Body of pancreas (tissue), 4 donors: ENCODE measurements around the gene RPTOR. TPM values are rescaled to one million over a fixed set of nuclear protein-coding genes. Genes with fewer than 3 reads are reported as not detected.
A peak's percentile ranks its signal among the peaks of the same experiment; 100 is the strongest.

Experiments used
- ATAC-seq: fragments of 150-250 bp; one replicate; pipeline ENCODE4 v1.9.1; 2016
- DNase-seq, 4 donors: peaks; one replicate each; pipeline ENCODE4 v3.0.0-alpha.2; 2019
- H3K27ac ChIP-seq, 4 donors: fragments of 200-600 bp; sonication (generic); 1 replicate in 3 of 4; 2 replicates in 1 of 4; pipeline versions ENCODE4 v1.5.1 to v1.6.1; 2016 to 2019; ENCODE audit warnings: mild to moderate bottlenecking in 1 of 4, mixed read lengths in 1 of 4, moderate library complexity in 1 of 4
- H3K27me3 ChIP-seq, 2 donors: fragments of 200-600 bp; sonication (generic); one replicate each; pipeline ENCODE4 v1.6.0; 2016; ENCODE audit warnings: mild to moderate bottlenecking in 1 of 2
- H3K36me3 ChIP-seq, 2 donors: fragments of 200-600 bp; sonication (generic); replicated peaks in 1 of 2; 2 replicates each; pipeline ENCODE4 v1.5.1; 2016; ENCODE audit warnings: low read depth in 2 of 2; ENCODE audit not compliant: insufficient read depth in 1 of 2
- H3K4me1 ChIP-seq: fragments of 200-600 bp; sonication (generic); one replicate; pipeline ENCODE4 v1.6.0; 2016
- H3K4me3 ChIP-seq, 2 donors: fragments of 200-600 bp; sonication (generic); 1 replicate in 1 of 2; 2 replicates in 1 of 2; pipeline ENCODE4 v1.5.1; 2016 to 2019
- H3K9me3 ChIP-seq, 3 donors: fragments of 200-600 bp; sonication (generic); 1 replicate in 2 of 3; 2 replicates in 1 of 3; pipeline ENCODE4 v1.5.1; 2016
- POLR2A ChIP-seq, 3 donors: fragments of 450-650 bp; IDR thresholded peaks; one replicate each; pipeline ENCODE4 v1.6.1; 2016; ENCODE audit warnings: antibody characterized with exemption in 3 of 3, mild to moderate bottlenecking in 2 of 3
- WGBS, 2 donors: methylation state at CpG; one replicate each; pipeline ENCODE4 v1.1.5; 2017; 5-methylcytosine and 5-hydroxymethylcytosine counted together
- intact Hi-C: fragments of 100-400 bp; cut with DNase I; formaldehyde crosslinking; loops from one replicate; pipeline ENCODE4 v1.15.1; 2023
- total RNA-seq, 2 donors: library from RNA; depleted of rRNA; stranded (reverse); fragments of >200 nt; gene quantifications; one replicate each; pipeline ENCODE4 v1.1.0, GENCODE V29; 2016
- TF ChIP-seq, protein P1 (sequence below), 7 experiments: fragments of 450-650 bp in 4 of 7; fragments of 200-600 bp in 3 of 7; sonication (generic) in 3 of 7; IDR thresholded peaks; one replicate each; pipeline ENCODE4 v1.5.1; 2016 to 2019; ENCODE audit warnings: antibody characterized with exemption in 7 of 7

The RPTOR gene
- total RNA-seq, 2 donors from 2014 or later, result 22.3 to 34.3 TPM

- DNase-seq (peak in 3 of 4 donors; percentile 26 to 27 (median 26)), ATAC-seq (peak; percentile 21)
- Histone ChIP-seq H3K4me1 (peaks cover 16% of the 10 kb centered on the region), H3K27me3 (no peaks in the 10 kb centered on the region), H3K27ac (no peak overlapping the region), H3K36me3 (no peaks in the 10 kb centered on the region), H3K4me3 (no peak overlapping the region), H3K9me3 (no peaks in the 10 kb centered on the region)
- WGBS, 2 donors, result 62 to 78% methylated on average over 20 to 35 of the region's 35 CpGs
- TF ChIP-seq, protein P1, sequence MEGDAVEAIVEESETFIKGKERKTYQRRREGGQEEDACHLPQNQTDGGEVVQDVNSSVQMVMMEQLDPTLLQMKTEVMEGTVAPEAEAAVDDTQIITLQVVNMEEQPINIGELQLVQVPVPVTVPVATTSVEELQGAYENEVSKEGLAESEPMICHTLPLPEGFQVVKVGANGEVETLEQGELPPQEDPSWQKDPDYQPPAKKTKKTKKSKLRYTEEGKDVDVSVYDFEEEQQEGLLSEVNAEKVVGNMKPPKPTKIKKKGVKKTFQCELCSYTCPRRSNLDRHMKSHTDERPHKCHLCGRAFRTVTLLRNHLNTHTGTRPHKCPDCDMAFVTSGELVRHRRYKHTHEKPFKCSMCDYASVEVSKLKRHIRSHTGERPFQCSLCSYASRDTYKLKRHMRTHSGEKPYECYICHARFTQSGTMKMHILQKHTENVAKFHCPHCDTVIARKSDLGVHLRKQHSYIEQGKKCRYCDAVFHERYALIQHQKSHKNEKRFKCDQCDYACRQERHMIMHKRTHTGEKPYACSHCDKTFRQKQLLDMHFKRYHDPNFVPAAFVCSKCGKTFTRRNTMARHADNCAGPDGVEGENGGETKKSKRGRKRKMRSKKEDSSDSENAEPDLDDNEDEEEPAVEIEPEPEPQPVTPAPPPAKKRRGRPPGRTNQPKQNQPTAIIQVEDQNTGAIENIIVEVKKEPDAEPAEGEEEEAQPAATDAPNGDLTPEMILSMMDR (IDR thresholded peaks at IDR 0.05), result no peak
- no peak for TF ChIP-seq POLR2A (IDR thresholded peaks at IDR 0.05)
- intact Hi-C loops, result no loop called here
Observed at GRCh38 chr17:80720610-80721577, 176.3 kb downstream of the RPTOR start.

GRCh38 chr17:80722661-80723060, 178.0 kb downstream of the RPTOR start:
- intact Hi-C loops, result no loop called here
- Histone ChIP-seq H3K4me1 (peaks cover 16% of the 10 kb centered on the region), H3K27ac (no peak overlapping the region), H3K36me3 (no peaks in the 10 kb centered on the region), H3K27me3 (no peaks in the 10 kb centered on the region), H3K9me3 (no peaks in the 10 kb centered on the region), H3K4me3 (no peak overlapping the region)
- no peak for ATAC-seq
- TF ChIP-seq, protein P1 (IDR thresholded peaks at IDR 0.05), result no peak
- TF ChIP-seq POLR2A (IDR thresholded peaks at IDR 0.05), result no peak
- no peak for DNase-seq
- WGBS, 2 donors, result 81 to 85% methylated on average over 3 of the region's 3 CpGs

- no peaks in the 10 kb centered on the region for H3K27me3 ChIP-seq
- no peak overlapping the region for H3K4me3 ChIP-seq
- no peaks in the 10 kb centered on the region for H3K9me3 ChIP-seq
- intact Hi-C loops, result no loop called here
- no peaks in the 10 kb centered on the region for H3K36me3 ChIP-seq
- no peak for DNase-seq
- TF ChIP-seq, protein P1 (IDR thresholded peaks at IDR 0.05), result no peak
- no peak for TF ChIP-seq POLR2A (IDR thresholded peaks at IDR 0.05)
- 84 to 91% methylated on average over 16 of the region's 16 CpGs for WGBS, 2 donors
- peaks cover 16% of the 10 kb centered on the region for H3K4me1 ChIP-seq
- H3K27ac ChIP-seq, result no peak overlapping the region
- no peak for ATAC-seq
Observed at GRCh38 chr17:80724775-80725266, 180.2 kb downstream of the RPTOR start.

DNA sequence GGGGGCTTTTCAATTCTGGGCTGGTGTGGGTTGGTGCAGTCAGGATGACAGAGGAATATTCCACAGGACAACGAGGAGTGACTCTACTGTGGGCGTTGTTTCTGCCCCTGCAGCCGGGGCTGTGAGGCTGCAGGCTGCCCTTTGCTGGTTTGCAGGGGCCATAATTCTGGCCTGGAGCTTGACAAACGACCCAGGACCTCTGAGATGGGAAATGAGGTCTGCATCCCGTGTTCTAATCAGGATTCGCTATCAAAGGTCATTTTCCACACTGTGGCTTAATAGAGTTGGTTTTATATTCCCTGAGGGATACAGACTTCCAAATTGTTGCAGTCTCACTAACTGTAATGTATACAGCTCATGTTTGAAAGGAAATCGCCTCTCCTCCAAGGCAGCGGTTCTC, 180.9 kb downstream of the RPTOR start:
- ATAC-seq (peak; percentile 27), DNase-seq (no peak)
- Histone ChIP-seq H3K4me1 (peaks cover 12% of the 10 kb centered on the region), H3K27me3 (no peaks in the 10 kb centered on the region), H3K9me3 (no peaks in the 10 kb centered on the region), H3K27ac (no peak overlapping the region), H3K4me3 (no peak overlapping the region), H3K36me3 (no peaks in the 10 kb centered on the region)
- 60 to 84% methylated on average over 8 of the region's 8 CpGs for WGBS, 2 donors
- no peak for TF ChIP-seq POLR2A (IDR thresholded peaks at IDR 0.05)
- TF ChIP-seq, protein P1 (IDR thresholded peaks at IDR 0.05), result no peak
- intact Hi-C loops, result no loop called here
